IMR-90 (cell line): ENCODE measurements around the gene IRF6. TPM values are rescaled to one million over a fixed set of nuclear protein-coding genes. Genes with fewer than 3 reads are reported as not detected.

Experiments used
- ATAC-seq: fragments of 200-7000 bp; cut with Tn5 transposase; 2 replicates; pipeline ENCODE4 v1.9.1; 2020; ENCODE audit warnings: low read depth, mild to moderate bottlenecking, moderate library complexity
- BruUV-seq: library from RNA; stranded (reverse); fragments of 400-500 nt; replicated peaks from 2 replicates; lab custom pipeline; 2021; lab: Mats Ljungman, UMichigan
- CTCF ChIA-PET: fragments of 300-600 bp; formaldehyde crosslinking; extraction: SDS; loops from one replicate; lab custom pipeline; 2021; ENCODE audit warnings: antibody characterized with exemption; lab: Yijun Ruan, JAX
- POLR2A ChIA-PET: fragments of 300-600 bp; sonication (Branson Sonifier 250); formaldehyde crosslinking; loops from one replicate; lab custom pipeline; 2022; ENCODE audit warnings: antibody characterized with exemption; ENCODE audit not compliant: unreplicated experiment; lab: Charles Lee
- DNase-seq: peaks from one replicate; pipeline ENCODE4 v3.0.0; 2013
- H2AFZ ChIP-seq: replicated peaks from 2 replicates; pipeline ENCODE3; 2013; ENCODE audit warnings: low read length, mild to moderate bottlenecking; ENCODE audit not compliant: poor library complexity
- H2AK5ac ChIP-seq: 2 replicates; pipeline ENCODE4 v1.6.1; 2013; ENCODE audit warnings: low read depth, low read length, inconsistent platforms
- H2AK9ac ChIP-seq: replicated peaks from 2 replicates; pipeline ENCODE3; 2013; ENCODE audit warnings: mild to moderate bottlenecking, low read depth, low read length, moderate library complexity; ENCODE audit not compliant: poor library complexity
- H2BK120ac ChIP-seq: 2 replicates; pipeline ENCODE4 v1.6.1; 2013; ENCODE audit warnings: low read depth, low read length, inconsistent platforms
- H2BK15ac ChIP-seq: 3 replicates; pipeline ENCODE4 v1.6.1; 2013; ENCODE audit warnings: low read depth, low read length, inconsistent platforms
- H2BK20ac ChIP-seq: 2 replicates; pipeline ENCODE4 v1.6.1; 2013; ENCODE audit warnings: low read depth, mild to moderate bottlenecking, inconsistent platforms, low read length, moderate library complexity
- H2BK5ac ChIP-seq: 2 replicates; pipeline ENCODE4 v1.6.1; 2013; ENCODE audit warnings: mild to moderate bottlenecking, low read depth, low read length, inconsistent platforms; ENCODE audit not compliant: poor library complexity, severe bottlenecking
- H3K14ac ChIP-seq: replicated peaks from 2 replicates; pipeline ENCODE4 v1.6.1; 2013; ENCODE audit warnings: low read depth, low read length, inconsistent platforms
- H3K18ac ChIP-seq: 2 replicates; pipeline ENCODE4 v1.6.1; 2013; ENCODE audit warnings: low read depth, low read length, control low read depth
- H3K23ac ChIP-seq: 2 replicates; pipeline ENCODE4 v1.6.1; 2013; ENCODE audit warnings: low read depth, low read length, inconsistent platforms
- H3K27ac ChIP-seq: 2 replicates; pipeline ENCODE4 v1.5.1; 2013; ENCODE audit warnings: mild to moderate bottlenecking, control low read depth, low read length; ENCODE audit not compliant: insufficient read depth
- H3K27me3 ChIP-seq: 2 replicates; pipeline ENCODE4 v1.6.1; 2013; ENCODE audit warnings: low read length; ENCODE audit not compliant: control insufficient read depth, insufficient read depth
- H3K36me3 ChIP-seq: 2 replicates; pipeline ENCODE4 v1.6.1; 2013; ENCODE audit warnings: low read length, mixed read lengths; ENCODE audit not compliant: control insufficient read depth, insufficient read depth
- H3K4ac ChIP-seq: 2 replicates; pipeline ENCODE4 v1.6.1; 2013; ENCODE audit warnings: low read depth, low read length, inconsistent platforms
- H3K4me1 ChIP-seq: 2 replicates; pipeline ENCODE4 v1.6.1; 2013; ENCODE audit warnings: low read length, mixed read lengths; ENCODE audit not compliant: control insufficient read depth, insufficient read depth
- H3K4me2 ChIP-seq: 2 replicates; pipeline ENCODE4 v1.6.1; 2013; ENCODE audit warnings: low read depth, mild to moderate bottlenecking, control low read depth, low read length, moderate library complexity
- H3K4me3 ChIP-seq: 2 replicates; pipeline ENCODE4 v1.5.1; 2013; ENCODE audit warnings: low read depth, mild to moderate bottlenecking, control low read depth, low read length, moderate library complexity; ENCODE audit not compliant: insufficient read depth
- H3K56ac ChIP-seq: 2 replicates; pipeline ENCODE4 v1.6.1; 2013; ENCODE audit warnings: low read length, inconsistent platforms; ENCODE audit not compliant: insufficient read depth; ENCODE audit errors: extremely low read depth
- H3K79me1 ChIP-seq, 2 experiments: 2 replicates each; pipeline ENCODE4 v1.6.1; 2013; ENCODE audit warnings: low read length in 2 of 2, inconsistent platforms in 1 of 2, low read depth in 1 of 2
- H3K9ac ChIP-seq: 2 replicates; pipeline ENCODE4 v1.6.1; 2013; ENCODE audit warnings: low read depth, low read length, control low read depth
- H3K9me1 ChIP-seq: 2 replicates; pipeline ENCODE4 v1.6.1; 2013; ENCODE audit warnings: low read length, inconsistent platforms; ENCODE audit not compliant: insufficient read depth
- H3K9me3 ChIP-seq: 2 replicates; pipeline ENCODE4 v1.6.1; 2013; ENCODE audit warnings: low read length; ENCODE audit not compliant: control insufficient read depth, insufficient read depth
- H4K20me1 ChIP-seq: 2 replicates; pipeline ENCODE4 v1.6.1; 2013; ENCODE audit warnings: low read length, inconsistent platforms; ENCODE audit not compliant: insufficient read depth
- H4K5ac ChIP-seq: 2 replicates; pipeline ENCODE4 v1.6.1; 2013; ENCODE audit warnings: mild to moderate bottlenecking, low read depth, low read length, control low read depth
- H4K8ac ChIP-seq, 2 experiments: 2 replicates each; pipeline ENCODE4 v1.6.1; 2013; ENCODE audit warnings: low read depth in 2 of 2, low read length in 2 of 2, control low read depth in 1 of 2, inconsistent platforms in 1 of 2
- H4K91ac ChIP-seq: 2 replicates; pipeline ENCODE4 v1.6.1; 2013; ENCODE audit warnings: low read depth, low read length, inconsistent platforms; ENCODE audit not compliant: insufficient read depth
- BHLHE40 ChIP-seq: fragments of 150-350 bp; IDR thresholded peaks from 2 replicates; pipeline ENCODE4 v1.6.1; 2016; ENCODE audit warnings: mild to moderate bottlenecking, low read depth, low read length
- CEBPB ChIP-seq: IDR thresholded peaks from 2 replicates; pipeline ENCODE4 v1.6.1; 2012; ENCODE audit warnings: low read depth, low read length, improper control_type of control experiment
- ELK1 ChIP-seq: fragments of 150-350 bp; IDR thresholded peaks from 2 replicates; pipeline ENCODE4 v1.6.1; 2016; ENCODE audit warnings: low read depth, mild to moderate bottlenecking, low read length, moderate library complexity, borderline replicate concordance
- FOS ChIP-seq: fragments of 150-350 bp; IDR thresholded peaks from 2 replicates; pipeline ENCODE4 v1.6.1; 2016; ENCODE audit warnings: low read depth, low read length
- MAFK ChIP-seq: IDR thresholded peaks from 2 replicates; pipeline ENCODE4 v1.6.1; 2012; ENCODE audit warnings: low read depth, low read length, improper control_type of control experiment
- MAZ ChIP-seq: IDR thresholded peaks from 2 replicates; pipeline ENCODE4 v1.6.1; 2012; ENCODE audit warnings: low read depth, mild to moderate bottlenecking, low read length, improper control_type of control experiment, moderate library complexity, borderline replicate concordance
- NFE2L2 ChIP-seq: fragments of 150-350 bp; IDR thresholded peaks from 2 replicates; pipeline ENCODE4 v1.6.1; 2016; ENCODE audit warnings: low read depth, mild to moderate bottlenecking, low read length
- POLR2A ChIP-seq: IDR thresholded peaks from 2 replicates; pipeline ENCODE4 v1.6.1; 2012; ENCODE audit warnings: mild to moderate bottlenecking, low read depth, low read length
- RAD21 ChIP-seq: IDR thresholded peaks from 2 replicates; pipeline ENCODE4 v1.6.1; 2012; ENCODE audit warnings: low read length, improper control_type of control experiment
- RCOR1 ChIP-seq: IDR thresholded peaks from 2 replicates; pipeline ENCODE4 v1.6.1; 2012; ENCODE audit warnings: mild to moderate bottlenecking, low read length, improper control_type of control experiment; ENCODE audit not compliant: insufficient replicate concordance
- RFX5 ChIP-seq: IDR thresholded peaks from 2 replicates; pipeline ENCODE4 v1.8.0; 2012; ENCODE audit warnings: low read depth, mild to moderate bottlenecking, low read length, moderate library complexity
- SMC3 ChIP-seq: fragments of 150-350 bp; IDR thresholded peaks from 2 replicates; pipeline ENCODE4 v1.6.1; 2016; ENCODE audit warnings: low read depth, mild to moderate bottlenecking, antibody characterized with exemption, low read length, moderate library complexity
- USF2 ChIP-seq: fragments of 150-350 bp; IDR thresholded peaks from 2 replicates; pipeline ENCODE4 v1.6.1; 2017; ENCODE audit warnings: mild to moderate bottlenecking, antibody characterized with exemption, low read length, low read depth
- WGBS, 2 experiments: methylation state at CpG; one replicate each; pipeline versions ENCODE4 v1.1.5 to v1.1.7; 2013; ENCODE audit warnings: missing lambda C conversion rate in 2 of 2; ENCODE audit not compliant: insufficient read length in 1 of 2; ENCODE audit errors: extremely low coverage in 2 of 2; 5-methylcytosine and 5-hydroxymethylcytosine counted together
- dilution Hi-C: fragments of 300-500 bp; cut with HindIII; formaldehyde crosslinking; loops from one replicate; pipeline ENCODE4 v1.14.3; 2018; ENCODE audit warnings: low sequenced_read_pairs; ENCODE audit not compliant: unreplicated experiment
- in situ Hi-C: fragments of 300-500 bp; cut with MboI; formaldehyde crosslinking; loops from 3 replicates; pipeline ENCODE4 v1.14.3; 2019; ENCODE audit warnings: low sequenced_read_pairs, inconsistent platforms, mixed read lengths
- intact Hi-C: fragments of 100-400 bp; cut with micrococcal nuclease; formaldehyde crosslinking; loops from 2 replicates; pipeline ENCODE4 v1.10.0; 2022
- polyA plus RNA-seq, 3 experiments: library from polyadenylated mRNA; depleted of rRNA; stranded (reverse); fragments of >200 nt; gene quantifications; 2 replicates each; pipeline ENCODE4 v1.2.3, GENCODE V29; 2012; ENCODE audit warnings: low replicate concordance in 1 of 3
- total RNA-seq: library from RNA; depleted of rRNA; stranded (reverse); fragments of >200 nt; gene quantifications from 2 replicates; pipeline ENCODE4 v1.2.3, GENCODE V29; 2012

The IRF6 gene
- total and polyA plus RNA-seq, 2 of the 4 experiments (the other 2 are of a cell fraction): 1.2 to 2.9 TPM

- Histone ChIP-seq H4K20me1 (no peaks in the 10 kb centered on the region), H3K79me1 (peaks cover 0 to 8% of the 10 kb centered on the region in 2 experiments; a peak in 2 of 4 replicates), H4K91ac (no peak overlapping the region), H2BK5ac (no peak overlapping the region), H3K18ac (no peak overlapping the region), H3K4me1 (no peaks in the 10 kb centered on the region), H3K4ac (no peak overlapping the region), H3K9me3 (no peaks in the 10 kb centered on the region), H2AFZ (no peak overlapping the region), H2BK15ac (no peak overlapping the region), H3K27me3 (no peaks in the 10 kb centered on the region), H3K56ac (no peak overlapping the region), H2BK120ac (no peak overlapping the region), H4K8ac (no peak overlapping the region), H3K4me2 (no peak overlapping the region), H2AK5ac (no peak overlapping the region), H3K36me3 (peaks cover 17% of the 10 kb centered on the region), H3K27ac (no peak overlapping the region), H3K4me3 (no peak overlapping the region), H3K9ac (no peak overlapping the region), H2BK20ac (no peak overlapping the region), H2AK9ac (no peak overlapping the region), H3K9me1 (peaks cover 5% of the 10 kb centered on the region; the same call in 1 of the 2 replicates), H4K5ac (no peak overlapping the region), H3K23ac (no peak overlapping the region), H3K14ac (no peak overlapping the region)
- TF ChIP-seq ELK1 (no peak), RAD21 (no peak), FOS (no peak), POLR2A (no peak), USF2 (no peak), MAZ (no peak), RFX5 (no peak), RCOR1 (no peak), BHLHE40 (no peak), CEBPB (no peak), MAFK (no peak), NFE2L2 (no peak), SMC3 (no peak)
- BruUV-seq: no TSS peak
- intact Hi-C loops (no loop called here), dilution Hi-C loops (no loop called here), in situ Hi-C loops (loop anchor here (25.0 kb wide), 1 partner anchor 457 kb away; no protein-coding TSS in a partner anchor)
- ChIA-PET POLR2A (no interaction called here), CTCF (no interaction called here)
- DNase-seq (no peak), ATAC-seq (no peak)
- WGBS, 2 experiments: 90% methylated on average over 3 of the region's 5 CpGs; no CpG with 5 or more reads in 1 of the 2 experiments
These were observed 49.7 kb upstream of the IRF6 start for GRCh38 chr1:209855623-209856022.
